Measurements from ENCODE around the gene KCNA10. TPM values are rescaled to one million over a fixed set of nuclear protein-coding genes. Genes with fewer than 3 reads are reported as not detected.
A peak's percentile ranks its signal among the peaks of the same experiment; 100 is the strongest.

The KCNA10 gene
- not detected in 2 replicates for total RNA-seq (2014; rRNA removed; shearing (Covaris generic))

DNA sequence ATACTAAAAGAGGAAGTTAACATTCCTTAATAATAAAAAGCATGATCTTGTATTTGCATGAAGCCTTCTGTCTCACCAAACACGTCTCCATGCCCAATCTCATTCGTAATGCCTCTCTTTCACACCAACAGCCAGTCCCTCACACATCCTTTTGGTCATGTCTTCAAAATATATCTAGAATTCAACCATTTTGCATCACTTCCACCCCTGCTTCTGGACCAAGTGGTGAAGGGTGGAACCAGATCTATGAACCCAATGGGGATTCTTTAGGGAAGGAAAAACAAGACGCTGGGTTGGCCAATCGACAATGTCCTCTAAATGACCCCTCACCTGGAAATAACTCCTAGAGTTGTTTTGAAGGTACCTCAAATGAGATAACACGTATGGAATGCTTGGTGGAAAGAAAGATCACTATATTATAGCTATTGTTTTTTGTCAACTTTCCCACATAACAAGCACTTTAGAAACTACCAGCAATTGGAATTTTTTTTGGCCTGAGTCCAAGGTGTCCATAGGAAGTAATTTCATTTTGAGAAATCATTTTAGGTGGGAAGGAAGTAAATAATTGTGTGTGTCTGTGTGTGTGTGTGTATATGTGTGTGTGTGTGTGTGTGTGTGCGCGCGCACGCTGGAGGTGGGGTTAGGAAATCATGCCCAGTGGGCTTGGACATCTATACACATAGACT is at the start of gene KCNA10:
Gene KCNA10 (minus strand): TSS at position 51 of the 686 bp plus-strand sequence. CDS start 388 bp downstream, outside the sequence.
- DNase-seq = no peak
- H3K36me3 ChIP-seq (replicated peaks; ENCODE audit: control insufficient read depth, insufficient read depth, low read length) = no peaks in the 10 kb centered on the region
- H3K27me3 ChIP-seq (ENCODE audit: control insufficient read depth, insufficient read depth, low read length) = peaks cover 2% of the 10 kb centered on the region; the same call in 1 of the 2 replicates
- H3K4me3 ChIP-seq (ENCODE audit: insufficient read depth, low read depth, low read length) = no peak within 1 kb of the TSS

DNA sequence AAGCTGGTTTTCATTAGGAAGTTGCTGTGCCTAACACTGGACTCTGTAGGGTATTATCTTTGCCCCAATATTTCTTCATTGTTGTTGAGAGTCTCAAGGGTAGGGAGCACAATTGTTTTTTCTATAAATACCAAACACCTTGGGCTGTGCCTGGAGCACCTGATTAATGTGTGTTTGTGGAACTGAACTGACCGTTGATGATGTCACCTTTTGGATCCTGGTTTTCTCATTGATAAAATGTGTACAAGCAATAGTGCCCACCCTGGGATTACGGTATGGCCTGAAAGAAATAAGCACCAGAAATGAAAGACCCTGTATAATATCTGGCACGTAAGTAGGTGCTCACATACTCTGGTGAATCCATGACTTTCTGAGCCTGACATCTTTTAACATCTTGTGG is 47.9 kb upstream of the KCNA10 start:
- DNase-seq = no peak
- peaks cover under 1% of the 10 kb centered on the region; the same call in 1 of the 2 replicates for H3K27me3 ChIP-seq (ENCODE audit: control insufficient read depth, insufficient read depth, low read length)
- H3K4me3 ChIP-seq (ENCODE audit: insufficient read depth, low read depth, low read length) = no peak overlapping the region
- H3K36me3 ChIP-seq (replicated peaks; ENCODE audit: control insufficient read depth, insufficient read depth, low read length) = no peaks in the 10 kb centered on the region

DNA sequence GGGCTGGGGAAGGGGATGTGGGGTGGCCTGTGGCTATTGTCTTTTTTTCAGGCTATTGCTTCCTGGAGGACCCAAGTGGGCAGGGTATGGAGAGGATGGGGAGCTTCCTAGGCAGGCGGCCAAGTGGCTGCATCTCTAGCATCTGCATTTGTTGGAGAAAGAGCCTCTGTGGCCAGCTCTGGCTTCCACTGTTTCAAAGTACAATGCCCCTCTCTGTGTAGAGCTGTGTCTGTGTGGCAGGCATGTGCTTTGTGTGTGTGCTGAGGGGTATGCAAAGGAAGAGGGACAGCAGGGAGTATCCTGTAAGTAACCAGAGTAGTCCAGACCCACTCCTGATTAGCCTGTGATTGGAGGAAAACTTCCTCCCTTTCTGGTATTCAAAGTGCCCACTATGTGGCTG is 46.6 kb upstream of the KCNA10 start:
- Histone ChIP-seq H3K36me3 (replicated peaks; ENCODE audit: control insufficient read depth, insufficient read depth, low read length) (no peaks in the 10 kb centered on the region), H3K4me3 (ENCODE audit: insufficient read depth, low read depth, low read length) (no peak overlapping the region), H3K27me3 (ENCODE audit: control insufficient read depth, insufficient read depth, low read length) (no peaks in the 10 kb centered on the region; the same call in 1 of the 2 replicates)
- DNase-seq = no peak

DNA sequence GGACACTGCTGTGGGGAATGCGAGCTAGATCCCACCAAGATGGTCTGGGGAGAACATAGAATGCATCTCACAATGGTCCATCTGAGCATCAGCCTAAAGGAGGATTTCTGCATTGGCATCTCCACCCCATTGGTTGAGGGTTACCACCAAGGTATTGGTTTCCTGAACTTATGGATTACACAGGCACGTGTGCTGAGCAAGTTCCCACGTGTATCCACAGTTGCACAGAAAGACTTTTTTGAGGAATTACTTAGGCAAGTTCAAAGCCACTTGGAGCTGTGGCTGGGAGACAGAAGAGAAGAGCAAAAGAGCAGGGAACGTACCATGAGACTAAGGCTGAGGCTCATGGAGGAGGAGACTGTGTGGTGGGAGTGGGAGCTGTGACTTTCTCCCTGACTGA is 44.1 kb upstream of the KCNA10 start:
- Histone ChIP-seq H3K27me3 (ENCODE audit: control insufficient read depth, insufficient read depth, low read length) (peaks cover 3% of the 10 kb centered on the region), H3K36me3 (replicated peaks; ENCODE audit: control insufficient read depth, insufficient read depth, low read length) (no peaks in the 10 kb centered on the region), H3K4me3 (ENCODE audit: insufficient read depth, low read depth, low read length) (no peak overlapping the region)
- no peak for DNase-seq

DNA sequence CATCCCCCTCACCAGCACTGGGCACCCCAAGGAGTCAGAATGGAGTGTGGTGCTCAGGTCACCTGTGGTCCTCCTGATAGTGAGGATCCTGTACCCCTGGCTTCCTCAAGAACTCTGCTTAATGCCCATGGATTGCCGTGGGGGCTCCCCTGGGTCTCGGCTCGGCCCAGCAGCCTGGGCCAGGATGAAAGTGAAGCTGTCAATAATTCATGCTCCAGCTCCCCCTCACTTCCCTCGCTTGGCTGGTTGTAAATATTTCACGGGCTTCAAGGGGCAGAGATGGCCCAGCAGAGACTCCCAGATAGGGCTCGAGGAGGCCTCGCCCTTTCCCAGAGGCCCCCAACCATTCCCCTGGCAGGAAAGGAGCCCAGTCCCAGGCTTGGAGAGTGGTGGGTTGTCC is 42.6 kb upstream of the KCNA10 start:
- Histone ChIP-seq H3K36me3 (replicated peaks; ENCODE audit: control insufficient read depth, insufficient read depth, low read length) (no peaks in the 10 kb centered on the region), H3K4me3 (ENCODE audit: insufficient read depth, low read depth, low read length) (no peak overlapping the region), H3K27me3 (ENCODE audit: control insufficient read depth, insufficient read depth, low read length) (peaks cover 8% of the 10 kb centered on the region)
- no peak for DNase-seq

DNA sequence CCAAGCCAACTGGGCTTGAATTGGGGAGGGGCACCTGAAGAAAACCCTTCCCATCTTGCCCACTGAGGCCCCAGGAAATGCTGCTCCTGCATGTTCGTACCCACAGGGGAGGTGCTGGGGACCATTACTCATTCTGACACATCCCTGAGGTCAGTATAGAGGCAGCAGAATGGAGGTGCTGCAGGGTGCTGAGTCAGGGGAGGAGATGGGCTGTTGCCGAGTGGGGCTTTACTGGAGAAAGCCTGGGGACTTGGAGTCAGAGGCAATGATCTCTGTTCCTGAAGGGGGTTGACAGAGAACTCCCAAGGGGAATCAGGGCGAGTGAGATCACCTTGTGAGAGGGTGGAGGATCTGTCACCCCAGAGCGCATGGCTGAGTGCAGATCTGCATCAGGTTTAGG is 40.2 kb upstream of the KCNA10 start:
- H3K36me3 ChIP-seq (replicated peaks; ENCODE audit: control insufficient read depth, insufficient read depth, low read length) = no peaks in the 10 kb centered on the region
- H3K27me3 ChIP-seq (ENCODE audit: control insufficient read depth, insufficient read depth, low read length) = peaks cover 32% of the 10 kb centered on the region
- no peak for DNase-seq
- H3K4me3 ChIP-seq (ENCODE audit: insufficient read depth, low read depth, low read length) = no peak overlapping the region

DNA sequence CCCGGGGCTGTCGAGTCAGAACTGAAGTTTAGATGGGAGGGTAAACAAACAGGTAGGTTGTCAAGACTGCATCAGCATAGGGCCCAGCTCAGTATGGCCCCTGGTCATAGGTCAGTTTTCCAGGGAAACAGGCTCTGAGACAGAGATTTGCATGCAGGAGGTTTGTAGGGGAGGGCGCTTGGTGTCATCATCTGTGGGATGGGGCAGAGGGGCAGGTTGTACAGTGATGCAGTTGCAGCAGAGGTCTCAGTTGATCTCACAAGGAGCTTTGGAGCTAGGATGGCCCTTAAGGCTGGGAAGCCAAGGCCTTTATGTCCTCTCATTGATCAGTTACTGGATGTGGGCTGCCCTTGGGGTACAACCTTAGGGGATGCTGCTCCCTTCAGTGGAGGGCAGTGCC is 38.5 kb upstream of the KCNA10 start:
- Histone ChIP-seq H3K36me3 (replicated peaks; ENCODE audit: control insufficient read depth, insufficient read depth, low read length) (no peaks in the 10 kb centered on the region), H3K27me3 (ENCODE audit: control insufficient read depth, insufficient read depth, low read length) (peaks cover 40% of the 10 kb centered on the region), H3K4me3 (ENCODE audit: insufficient read depth, low read depth, low read length) (no peak overlapping the region)
- DNase-seq = no peak

DNA sequence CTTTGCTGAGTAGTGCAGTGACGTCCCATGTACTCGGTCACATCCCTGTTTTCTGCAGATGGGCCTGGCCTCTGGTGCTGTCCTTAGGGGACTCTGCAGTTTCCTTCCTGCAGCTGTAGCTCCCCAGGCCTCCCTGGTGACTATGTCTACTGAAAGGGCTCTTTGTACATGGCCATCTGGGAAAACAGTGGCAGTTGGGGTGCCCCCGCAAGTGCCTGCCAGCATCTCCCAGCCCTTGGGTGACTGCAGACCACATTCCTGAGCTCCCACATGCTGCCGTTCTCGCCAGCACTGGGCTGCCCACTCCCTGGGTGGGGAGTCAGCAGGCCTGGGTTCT is 37.5 kb upstream of the KCNA10 start:
- DNase-seq = no peak
- no peaks in the 10 kb centered on the region for H3K36me3 ChIP-seq (replicated peaks; ENCODE audit: control insufficient read depth, insufficient read depth, low read length)
- no peak overlapping the region for H3K4me3 ChIP-seq (ENCODE audit: insufficient read depth, low read depth, low read length)
- H3K27me3 ChIP-seq (ENCODE audit: control insufficient read depth, insufficient read depth, low read length) = peaks cover 48% of the 10 kb centered on the region

DNA sequence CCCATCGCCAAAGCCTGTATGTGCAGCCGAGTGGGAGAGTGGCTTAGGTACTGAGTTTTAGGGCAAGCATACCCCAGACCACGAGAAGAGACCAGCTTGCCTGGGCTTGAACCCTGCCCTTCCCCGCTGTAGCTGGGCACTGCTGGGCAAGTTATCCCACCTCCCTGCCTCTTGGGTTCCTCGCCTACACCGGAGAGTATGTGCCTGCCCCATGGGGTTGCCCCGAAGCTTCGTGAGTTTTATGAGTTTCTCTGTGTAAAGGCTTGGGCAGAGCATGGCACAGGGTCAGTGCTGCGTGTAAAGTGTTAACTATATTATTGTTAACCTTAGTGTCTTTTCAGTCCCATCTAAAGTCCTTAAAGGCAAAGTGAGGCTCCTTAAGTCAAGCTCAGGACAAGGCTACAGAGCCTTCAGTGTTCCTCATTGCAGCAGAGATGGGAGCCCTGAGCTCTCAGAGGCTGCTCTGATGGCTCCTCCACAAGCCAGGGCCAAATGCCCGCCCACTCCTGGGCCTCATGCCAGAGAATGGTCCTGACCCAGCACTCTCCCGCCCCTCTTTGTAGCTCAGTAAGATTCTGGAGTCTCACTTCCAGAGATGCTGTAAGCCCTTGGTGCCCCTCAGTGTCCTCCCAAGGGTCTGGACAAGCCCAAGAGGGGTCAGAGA is 37.0 kb upstream of the KCNA10 start:
- peak overlapping the region; percentile 41; the same call in 1 of the 2 replicates for H3K4me3 ChIP-seq (ENCODE audit: insufficient read depth, low read depth, low read length)
- peak; percentile 54 for DNase-seq
- no peaks in the 10 kb centered on the region for H3K36me3 ChIP-seq (replicated peaks; ENCODE audit: control insufficient read depth, insufficient read depth, low read length)
- peaks cover 48% of the 10 kb centered on the region for H3K27me3 ChIP-seq (ENCODE audit: control insufficient read depth, insufficient read depth, low read length)

DNA sequence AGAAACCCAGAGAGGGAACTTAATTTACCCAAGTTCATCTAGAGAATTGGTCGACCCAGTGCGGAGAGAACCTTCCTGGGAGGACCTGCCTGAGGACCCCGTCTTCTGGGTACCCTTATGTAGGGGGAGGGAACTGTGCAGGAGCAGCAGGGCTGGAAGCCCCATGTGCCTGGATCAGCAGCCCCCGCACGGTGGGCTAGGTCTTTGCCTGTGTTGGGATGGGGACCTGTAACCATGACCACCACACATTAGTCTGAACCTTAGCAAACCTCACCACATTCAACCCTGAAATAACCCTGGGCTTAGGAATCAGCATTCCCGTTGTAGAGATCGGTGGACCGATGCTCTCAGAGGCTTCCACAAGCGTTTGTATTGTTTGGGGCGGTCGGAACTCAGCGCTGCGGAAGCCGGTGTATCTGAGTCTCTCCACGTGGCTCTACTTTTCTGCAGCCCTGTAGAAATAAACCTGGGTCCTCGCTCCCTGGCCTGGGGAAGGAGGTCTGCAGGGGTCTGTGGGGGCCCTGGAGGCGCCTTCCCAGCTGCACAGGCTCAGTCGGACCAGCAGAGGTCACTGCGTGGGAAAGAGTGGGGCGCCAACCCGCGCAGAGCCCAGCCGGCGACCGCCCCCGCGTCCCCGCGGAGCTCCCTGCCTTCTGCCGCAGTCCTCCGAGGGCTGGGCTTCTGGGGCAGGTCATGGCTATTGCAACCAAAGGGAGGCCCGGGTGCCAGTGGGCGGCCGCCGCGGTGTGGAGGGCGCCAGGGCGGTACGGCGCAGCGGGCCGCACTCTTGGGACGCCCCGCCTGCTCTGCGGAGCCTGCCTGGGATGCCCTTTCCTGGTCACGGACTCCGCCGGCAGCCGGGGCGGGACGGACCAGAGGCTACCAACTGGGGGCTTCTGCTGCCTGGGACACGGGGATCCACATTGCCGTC is 36.2 kb upstream of the KCNA10 start:
- H3K27me3 ChIP-seq (ENCODE audit: control insufficient read depth, insufficient read depth, low read length) = peaks cover 49% of the 10 kb centered on the region
- H3K4me3 ChIP-seq (ENCODE audit: insufficient read depth, low read depth, low read length) = peak overlapping the region; percentile 41
- peak; percentile 88 for DNase-seq
- no peaks in the 10 kb centered on the region for H3K36me3 ChIP-seq (replicated peaks; ENCODE audit: control insufficient read depth, insufficient read depth, low read length)

DNA sequence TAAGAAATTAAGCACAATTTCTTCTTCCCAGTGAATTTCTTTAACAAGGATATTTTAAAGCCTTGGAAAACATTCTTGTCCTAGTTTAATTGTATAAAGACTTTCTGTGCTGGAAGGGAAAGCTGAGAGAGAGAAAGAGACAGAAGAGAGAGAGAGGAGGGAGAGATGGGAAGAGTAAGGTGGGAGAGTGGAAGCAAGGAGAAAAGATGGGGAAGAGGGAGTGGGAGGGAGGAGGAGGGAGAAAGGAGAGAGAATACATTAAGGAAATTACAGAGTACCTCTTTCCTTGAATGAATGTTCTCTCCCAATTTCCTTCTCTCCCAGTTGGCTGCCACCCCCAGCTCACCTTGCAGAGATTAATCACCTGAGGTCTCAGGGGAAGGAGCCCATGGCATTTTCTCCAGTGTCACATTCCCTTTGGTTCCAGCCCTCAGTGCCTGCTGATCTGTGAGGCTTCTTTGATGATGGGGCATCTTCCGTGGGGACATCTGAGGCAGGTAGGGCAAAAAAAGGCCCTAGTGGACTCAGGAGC is 32.4 kb upstream of the KCNA10 start:
- no peaks in the 10 kb centered on the region for H3K36me3 ChIP-seq (replicated peaks; ENCODE audit: control insufficient read depth, insufficient read depth, low read length)
- H3K27me3 ChIP-seq (ENCODE audit: control insufficient read depth, insufficient read depth, low read length) = peaks cover 39% of the 10 kb centered on the region
- H3K4me3 ChIP-seq (ENCODE audit: insufficient read depth, low read depth, low read length) = no peak overlapping the region
- no peak for DNase-seq

DNA sequence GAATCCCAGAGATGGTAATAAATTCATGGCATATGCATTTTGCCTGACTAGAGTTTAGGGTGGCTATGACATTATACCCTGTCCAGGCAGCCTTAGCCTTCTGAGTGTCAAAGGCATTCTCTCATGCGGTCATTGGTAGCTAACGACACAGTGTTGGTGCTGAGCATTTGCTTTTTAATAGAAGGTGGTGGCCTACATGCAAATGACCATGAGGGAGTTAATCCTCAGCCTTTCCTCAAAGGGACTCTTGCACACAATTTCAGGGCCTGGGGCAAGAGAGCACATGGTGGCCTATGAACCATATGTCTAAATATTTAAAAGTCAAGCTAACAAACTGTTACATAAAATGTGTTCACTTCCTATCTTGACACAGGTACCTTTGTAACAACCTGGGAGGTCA is 30.9 kb upstream of the KCNA10 start:
- Histone ChIP-seq H3K27me3 (ENCODE audit: control insufficient read depth, insufficient read depth, low read length) (peaks cover 24% of the 10 kb centered on the region), H3K36me3 (replicated peaks; ENCODE audit: control insufficient read depth, insufficient read depth, low read length) (no peaks in the 10 kb centered on the region), H3K4me3 (ENCODE audit: insufficient read depth, low read depth, low read length) (no peak overlapping the region)
- DNase-seq = no peak

DNA sequence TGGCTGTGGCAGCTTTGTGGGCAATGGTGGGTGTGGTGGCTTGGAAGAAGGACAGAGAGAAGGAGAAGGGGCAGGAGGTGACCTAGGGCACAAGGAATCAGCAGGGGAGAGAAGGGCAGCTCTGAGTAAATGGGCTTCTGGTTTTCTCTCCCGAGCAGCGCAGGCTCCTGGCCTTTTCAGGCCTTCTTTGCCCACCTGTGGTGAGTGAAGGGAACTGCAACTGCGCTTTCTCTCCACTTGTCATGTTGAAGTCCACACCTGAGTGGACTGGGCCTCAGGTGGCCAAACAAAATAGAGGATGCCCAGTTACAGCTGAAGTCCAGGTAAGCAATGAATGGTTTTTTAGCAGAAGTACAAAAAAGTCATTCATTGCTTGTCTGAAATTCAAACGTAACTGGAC is 29.4 kb upstream of the KCNA10 start:
- Histone ChIP-seq H3K4me3 (ENCODE audit: insufficient read depth, low read depth, low read length) (no peak overlapping the region), H3K36me3 (replicated peaks; ENCODE audit: control insufficient read depth, insufficient read depth, low read length) (no peaks in the 10 kb centered on the region), H3K27me3 (ENCODE audit: control insufficient read depth, insufficient read depth, low read length) (peaks cover 15% of the 10 kb centered on the region)
- peak; percentile 59 for DNase-seq

DNA sequence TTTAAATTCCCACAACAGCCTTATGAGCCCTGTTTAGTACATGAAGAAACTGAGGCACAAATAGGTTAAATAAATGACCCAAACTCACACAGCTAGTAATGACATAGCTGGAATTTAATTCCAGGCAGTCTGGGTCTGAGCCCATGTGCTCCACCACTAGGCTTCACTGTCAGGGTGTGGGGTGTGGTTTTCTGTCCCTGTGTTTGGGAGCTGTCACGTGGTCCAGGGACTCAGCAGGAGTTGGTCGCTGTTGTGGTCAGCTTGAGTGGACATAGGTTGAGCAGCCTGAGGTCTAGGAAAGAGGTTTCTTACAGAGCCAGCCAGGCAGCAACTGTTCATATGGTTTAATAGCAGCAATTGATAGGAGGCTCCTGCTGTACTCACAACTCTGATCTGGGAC is 28.0 kb upstream of the KCNA10 start:
- DNase-seq = no peak
- Histone ChIP-seq H3K36me3 (replicated peaks; ENCODE audit: control insufficient read depth, insufficient read depth, low read length) (no peaks in the 10 kb centered on the region), H3K27me3 (ENCODE audit: control insufficient read depth, insufficient read depth, low read length) (peaks cover 6% of the 10 kb centered on the region; the same call in 1 of the 2 replicates), H3K4me3 (ENCODE audit: insufficient read depth, low read depth, low read length) (no peak overlapping the region)
